GM21786 (cell line): Measurements from ENCODE around the gene METTL18.
"Not testable (repeated sequence)": the region's sequence is repeated elsewhere in the genome, so short reads cannot be mapped to it uniquely, and the experiment has no call there.

Source experiments
- ATAC-seq: cut with Tn5 transposase; IDR thresholded peaks from one replicate; pipeline ENCODE4 v1.9.1; 2021; ENCODE audit not compliant: unreplicated experiment

METTL18 gene

GRCh38 chr1:169794530-169795416, at the start of gene METTL18:
Gene METTL18 (minus strand): TSS chr1:169794907. CDS start chr1:169793695, 1,212 bp downstream.
- peak; percentile 93 for ATAC-seq

DNA sequence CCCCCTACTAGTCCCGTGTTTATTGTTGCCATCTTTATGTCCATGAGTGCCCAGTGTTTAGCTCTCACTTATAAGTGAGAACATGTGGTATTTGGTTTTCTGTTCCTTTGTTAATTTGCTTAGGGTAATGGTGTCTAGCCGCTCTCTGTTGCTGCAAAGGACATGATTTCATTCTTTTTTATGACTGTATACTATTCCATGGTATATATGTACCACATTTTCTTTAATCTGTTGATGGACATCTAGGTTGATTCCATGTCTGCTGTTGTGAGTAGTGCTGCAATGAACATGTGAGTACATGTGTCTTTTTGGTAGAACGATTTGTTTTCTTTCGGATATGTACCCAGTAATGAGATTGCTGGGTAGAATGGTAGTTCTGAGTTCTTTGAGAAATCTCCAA, 44.2 kb upstream of the METTL18 start:
- no peak for ATAC-seq

DNA sequence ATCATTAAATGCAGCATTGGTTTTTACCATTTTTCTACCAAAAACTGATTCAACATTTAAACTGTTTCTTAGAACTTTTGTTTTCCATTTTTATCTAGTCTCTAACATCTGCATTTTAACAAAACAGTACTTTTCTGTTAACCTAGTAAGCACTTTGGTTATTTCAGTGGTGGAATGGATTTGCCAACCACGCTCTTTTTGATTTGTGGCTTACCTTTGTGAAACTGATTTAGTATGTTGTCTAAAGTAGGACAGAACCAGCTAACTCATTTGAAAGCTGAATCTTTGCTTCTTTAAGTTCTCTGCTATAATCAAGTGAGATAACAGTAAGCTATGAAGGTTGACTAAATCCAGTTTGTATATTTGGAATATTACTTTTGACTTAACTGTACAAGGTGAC, 41.5 kb upstream of the METTL18 start:
- ATAC-seq = no peak

- no peak for ATAC-seq
Observed at GRCh38 chr1:169835647-169836046, 40.9 kb upstream of the METTL18 start.

- no peak for ATAC-seq
Observed at GRCh38 chr1:169834869-169835268, 40.2 kb upstream of the METTL18 start.

GRCh38 chr1:169833179-169833901, 38.6 kb upstream of the METTL18 start:
- ATAC-seq = no peak

DNA sequence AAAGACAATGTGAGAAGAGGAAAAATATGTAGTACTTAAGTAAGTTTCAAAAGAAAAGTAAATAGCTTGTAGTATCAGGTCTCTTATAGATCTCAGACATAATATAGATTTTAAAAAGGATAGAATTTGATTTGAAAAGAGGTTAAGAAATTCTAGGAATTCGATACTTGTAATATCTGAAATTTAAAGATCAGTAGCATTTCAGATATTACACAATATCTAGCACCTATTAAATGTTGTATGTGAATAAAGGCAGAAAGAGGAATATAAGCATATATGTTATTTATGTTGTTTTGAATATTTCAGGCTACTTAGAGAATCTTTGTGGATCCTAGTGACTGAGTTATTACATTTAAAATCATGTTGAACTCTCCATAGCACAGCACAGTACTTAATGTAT, 35.0 kb upstream of the METTL18 start:
- ATAC-seq = no peak

DNA sequence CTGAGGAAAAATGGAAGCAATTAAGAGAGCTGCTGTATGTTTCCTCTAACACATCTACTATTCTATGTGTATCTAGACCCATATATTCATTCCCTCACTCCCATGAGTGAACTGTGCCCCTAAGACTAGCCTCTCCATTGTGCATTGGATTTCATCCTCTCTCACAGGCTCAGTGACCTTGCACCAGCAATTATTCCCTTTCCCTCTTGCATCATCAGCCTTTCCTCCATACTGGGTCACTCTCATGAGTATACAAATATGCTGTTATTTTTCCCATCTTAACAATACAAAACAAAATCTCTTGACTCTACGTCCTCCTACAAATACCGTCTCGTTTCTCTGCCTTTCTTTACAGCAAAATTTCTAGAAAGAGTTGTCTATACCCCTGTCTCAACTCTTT, 29.4 kb upstream of the METTL18 start:
- ATAC-seq = no peak

GRCh38 chr1:169821500-169821899, 26.8 kb upstream of the METTL18 start:
- no peak for ATAC-seq

DNA sequence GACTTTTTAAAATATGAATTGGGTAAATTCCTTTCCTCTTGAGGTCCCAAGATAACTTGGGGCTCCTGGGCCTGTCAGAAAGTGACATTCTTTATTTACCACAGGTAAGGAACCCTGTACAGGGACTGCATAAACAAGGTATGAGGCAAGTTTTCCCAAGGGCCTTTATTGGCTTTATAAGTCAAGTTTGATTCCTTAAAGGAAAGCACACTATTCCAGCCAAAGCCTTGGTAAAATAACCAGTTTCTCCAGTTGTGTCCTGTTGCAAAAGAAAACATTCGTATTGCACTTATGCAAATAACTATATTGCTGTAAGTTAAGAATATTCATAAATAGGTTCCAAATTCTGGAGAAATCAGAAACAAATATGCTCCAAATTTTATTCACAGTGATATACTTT, 21.9 kb upstream of the METTL18 start:
- ATAC-seq = no peak

GRCh38 chr1:169814265-169814664, 19.6 kb upstream of the METTL18 start:
- ATAC-seq = no peak

- ATAC-seq = no peak
Observed at GRCh38 chr1:169812131-169812530, 17.4 kb upstream of the METTL18 start.

DNA sequence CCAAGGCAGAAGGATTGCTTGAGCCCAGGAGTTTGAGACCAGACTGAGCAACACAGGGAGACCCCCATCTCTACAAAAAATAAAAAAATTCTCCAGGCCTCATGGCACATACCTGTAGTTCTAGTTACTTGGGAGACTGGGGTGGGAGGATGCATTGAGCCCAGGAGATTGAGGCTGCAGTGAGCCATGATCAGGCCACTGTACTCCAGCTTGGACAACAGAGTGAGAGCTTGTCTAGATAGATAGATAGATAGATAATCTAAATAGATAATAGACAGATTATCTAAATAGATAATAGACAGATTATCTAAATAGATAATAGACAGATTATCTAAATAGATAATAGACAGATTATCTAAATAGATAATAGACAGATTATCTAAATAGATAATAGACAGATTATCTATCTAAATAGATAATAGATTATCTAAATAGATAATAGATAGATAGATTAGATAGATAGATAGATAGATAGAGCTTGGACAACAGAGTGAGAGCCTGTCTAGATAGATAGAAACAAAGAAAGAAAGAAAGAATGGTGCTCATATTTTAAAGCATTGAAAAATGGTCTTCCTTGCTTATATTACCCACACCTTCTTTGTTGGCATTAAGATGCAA, 16.8 kb upstream of the METTL18 start:
- ATAC-seq = not testable (repeated sequence)

GRCh38 chr1:169809370-169810095, 14.8 kb upstream of the METTL18 start:
- no peak for ATAC-seq

GRCh38 chr1:169804941-169805340, 10.2 kb upstream of the METTL18 start:
- no peak for ATAC-seq

DNA sequence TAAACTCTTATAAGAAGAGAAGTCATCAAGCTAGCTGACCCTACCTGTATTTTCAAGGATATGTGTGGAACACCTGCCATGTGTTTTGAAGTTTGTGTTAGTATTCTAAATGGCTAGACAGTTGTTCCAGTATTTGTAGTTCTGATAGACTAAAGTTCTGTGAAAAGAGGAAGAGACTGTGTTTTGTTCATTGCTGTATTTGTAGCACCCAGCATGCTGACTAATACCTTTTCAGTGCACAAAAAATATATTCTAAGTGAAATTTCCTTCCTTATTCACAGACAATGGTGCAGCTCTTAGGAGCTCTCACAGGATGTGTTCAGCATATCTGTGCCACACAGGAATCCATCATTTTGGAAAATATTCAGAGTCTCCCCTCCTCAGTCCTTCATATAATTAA, 8.2 kb upstream of the METTL18 start:
- no peak for ATAC-seq

DNA sequence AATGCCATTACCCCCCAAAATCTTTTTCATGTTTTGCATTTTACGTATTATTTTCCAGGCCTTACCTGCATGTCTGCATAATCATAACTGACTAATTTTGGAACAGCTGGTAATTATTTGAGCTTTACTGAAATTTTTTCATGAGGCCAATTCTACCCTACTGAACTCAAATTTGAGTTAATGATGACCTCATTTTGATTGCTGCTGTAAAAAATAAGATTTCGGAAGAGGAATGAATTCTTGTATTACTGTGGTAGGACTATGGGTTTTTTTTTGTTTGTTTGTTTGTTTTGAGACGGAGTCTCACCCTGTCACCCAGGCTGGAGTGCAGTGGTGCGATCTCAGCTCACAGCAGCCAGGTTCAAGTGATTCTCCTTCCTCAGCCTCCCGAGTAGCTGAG, 2.6 kb upstream of the METTL18 start:
- ATAC-seq = no peak

DNA sequence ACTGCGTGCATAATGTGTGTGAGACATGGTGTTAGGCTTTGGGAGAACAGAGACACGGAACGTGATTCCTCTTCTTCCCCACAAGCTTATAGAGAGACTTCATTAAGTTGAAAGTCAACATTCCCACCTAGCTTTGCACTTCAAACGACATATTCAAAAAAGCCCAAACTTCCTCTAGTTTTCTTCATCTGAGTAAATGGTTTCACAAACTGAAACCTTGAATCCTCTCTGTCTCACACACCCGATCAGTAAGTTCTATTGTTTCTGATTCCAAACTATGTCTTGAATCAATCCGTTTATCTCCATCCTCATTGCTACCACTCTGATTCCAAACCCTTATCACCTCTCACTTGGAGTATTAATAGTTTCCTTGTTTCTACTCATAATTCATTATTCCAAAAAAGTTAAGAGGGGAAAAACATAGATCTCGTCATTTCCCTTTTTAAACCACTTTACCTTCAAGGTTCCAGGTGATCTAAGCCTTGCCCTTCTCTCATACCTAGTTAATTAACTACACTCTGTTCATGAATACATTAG, 1.6 kb upstream of the METTL18 start:
- no peak for ATAC-seq

DNA sequence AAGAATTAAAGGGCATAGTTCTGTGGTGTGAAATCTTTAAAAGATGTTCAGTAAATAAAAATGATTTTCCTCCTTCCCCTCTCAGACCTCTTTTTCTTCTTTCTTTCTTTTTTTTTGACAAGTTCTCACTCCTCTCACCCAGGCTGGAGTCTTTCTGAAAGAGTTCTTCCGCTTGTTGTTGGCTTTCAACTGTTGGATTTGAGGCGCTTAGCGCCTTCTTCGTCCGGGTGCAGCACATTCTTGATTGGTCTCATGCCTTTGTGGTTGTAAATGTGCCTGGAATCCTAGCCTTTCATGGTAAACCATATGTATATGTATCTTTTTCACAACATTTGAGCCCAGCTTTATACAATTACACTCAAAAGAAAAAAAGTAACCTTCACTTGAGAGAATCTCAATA, 980 bp upstream of the METTL18 start:
- ATAC-seq = no peak

DNA sequence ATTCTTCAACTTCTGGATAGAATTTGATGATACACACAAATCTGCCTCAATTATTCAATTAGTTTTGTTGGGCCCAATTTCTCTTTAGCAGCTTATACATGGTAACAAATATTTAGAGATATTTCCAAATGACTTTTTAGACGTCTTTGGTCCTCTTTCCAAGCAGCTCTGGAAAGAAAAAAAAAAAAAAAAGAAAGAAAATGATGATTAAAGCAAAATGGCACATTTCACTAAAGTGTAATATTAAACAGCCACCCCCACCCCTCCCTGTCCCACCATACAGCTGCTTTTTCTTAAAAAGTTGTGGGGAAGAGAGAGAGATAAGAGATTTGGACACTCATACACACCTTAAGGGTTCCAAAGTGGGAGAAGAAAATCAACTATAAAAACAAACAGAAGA, 977 bp downstream of the METTL18 start:
- ATAC-seq = no peak

DNA sequence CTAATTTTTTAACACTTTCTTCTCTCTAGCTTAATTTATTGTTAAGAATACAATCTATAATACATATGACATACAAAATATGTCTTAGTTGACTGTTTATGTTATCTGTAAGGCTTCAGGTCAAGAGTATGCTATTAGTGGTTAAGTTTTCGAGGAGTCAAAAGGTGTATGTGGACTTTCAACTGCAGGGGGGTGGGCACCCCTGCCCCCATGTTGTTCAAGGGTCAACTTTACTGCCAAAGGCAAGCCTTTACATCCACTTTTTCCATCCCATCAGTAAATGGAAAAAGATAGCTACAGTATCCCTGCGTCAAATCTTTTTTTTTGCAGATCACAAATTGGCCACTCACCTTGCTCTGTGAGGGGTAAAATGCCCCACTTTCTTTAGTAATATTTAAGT, 6.3 kb downstream of the METTL18 start:
- no peak for ATAC-seq
